Fibroblast of lung (primary cell): ENCODE results near the gene MESD.

Experiments used
- EZH2 ChIP-seq: IDR thresholded peaks from 2 replicates; pipeline ENCODE4 v1.5.1; 2012; ENCODE audit warnings: low read length, control low read depth, mild to moderate bottlenecking; ENCODE audit errors: missing control alignments
- TF ChIP-seq, protein P1 (sequence below), 2 donors: IDR thresholded peaks in 1 of 2; conservative IDR thresholded peaks in 1 of 2; 1 replicate in 1 of 2; 2 replicates in 1 of 2; pipeline ENCODE4 v1.5.1; 2011 to 2012; ENCODE audit warnings: low read length in 2 of 2, control low read depth in 1 of 2, inconsistent platforms in 1 of 2, low read depth in 1 of 2, mild to moderate bottlenecking in 1 of 2

DNA sequence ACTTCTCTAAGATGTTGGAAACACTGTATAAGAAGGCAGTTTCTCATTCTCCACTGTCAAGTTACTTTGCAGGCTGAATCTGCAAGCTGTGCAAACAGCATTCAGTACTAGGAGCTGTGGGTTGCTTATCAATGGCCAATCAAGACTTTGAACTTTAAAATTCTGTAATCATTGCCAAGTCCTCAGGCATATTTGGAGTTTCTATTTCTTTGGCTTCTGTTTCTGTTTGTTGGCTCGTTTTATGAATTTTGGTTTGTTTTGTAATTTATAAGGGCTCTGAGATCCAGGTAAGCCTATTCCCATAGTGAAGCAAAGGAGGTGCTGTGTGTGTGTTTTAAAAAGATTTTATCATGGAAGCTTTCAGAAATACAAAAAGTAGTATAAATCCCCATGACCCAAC lies 43.2 kb upstream of the MESD start:
- TF ChIP-seq, protein P1, sequence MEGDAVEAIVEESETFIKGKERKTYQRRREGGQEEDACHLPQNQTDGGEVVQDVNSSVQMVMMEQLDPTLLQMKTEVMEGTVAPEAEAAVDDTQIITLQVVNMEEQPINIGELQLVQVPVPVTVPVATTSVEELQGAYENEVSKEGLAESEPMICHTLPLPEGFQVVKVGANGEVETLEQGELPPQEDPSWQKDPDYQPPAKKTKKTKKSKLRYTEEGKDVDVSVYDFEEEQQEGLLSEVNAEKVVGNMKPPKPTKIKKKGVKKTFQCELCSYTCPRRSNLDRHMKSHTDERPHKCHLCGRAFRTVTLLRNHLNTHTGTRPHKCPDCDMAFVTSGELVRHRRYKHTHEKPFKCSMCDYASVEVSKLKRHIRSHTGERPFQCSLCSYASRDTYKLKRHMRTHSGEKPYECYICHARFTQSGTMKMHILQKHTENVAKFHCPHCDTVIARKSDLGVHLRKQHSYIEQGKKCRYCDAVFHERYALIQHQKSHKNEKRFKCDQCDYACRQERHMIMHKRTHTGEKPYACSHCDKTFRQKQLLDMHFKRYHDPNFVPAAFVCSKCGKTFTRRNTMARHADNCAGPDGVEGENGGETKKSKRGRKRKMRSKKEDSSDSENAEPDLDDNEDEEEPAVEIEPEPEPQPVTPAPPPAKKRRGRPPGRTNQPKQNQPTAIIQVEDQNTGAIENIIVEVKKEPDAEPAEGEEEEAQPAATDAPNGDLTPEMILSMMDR (conservative IDR thresholded peaks at IDR 0.05 in 1 of 2, IDR thresholded peaks at IDR 0.05 in 1 of 2; ENCODE audit: low read depth in 1 of 2, low read length in 2 of 2): no peak
- no peak for TF ChIP-seq EZH2
